Right lobe of liver (tissue), 6 donors: ENCODE results near the gene RELB. TPM values are rescaled to one million over a fixed set of nuclear protein-coding genes. Genes with fewer than 3 reads are reported as not detected.

Experiments
- ATAC-seq, 4 donors: fragments of 200-7000 bp; cut with Tn5 transposase; one replicate each; pipeline ENCODE4 v1.9.1; 2020; ENCODE audit warnings: mild to moderate bottlenecking in 4 of 4, moderate library complexity in 4 of 4
- DNase-seq, 3 donors: peaks; one replicate each; pipeline ENCODE4 v3.0.0-alpha.2; 2020
- H3K27ac ChIP-seq, 3 donors: fragments of 200-600 bp; one replicate each; pipeline ENCODE4 v1.8.0; 2022
- H3K27me3 ChIP-seq, 2 donors: fragments of 200-600 bp; one replicate each; pipeline ENCODE4 v1.8.0; 2022
- H3K36me3 ChIP-seq, 4 donors: fragments of 200-600 bp; sonication (generic) in 1 of 4; one replicate each; pipeline versions ENCODE4 v1.5.1 to v1.8.0; 2017 to 2022; ENCODE audit warnings: control low read depth in 1 of 4
- H3K4me1 ChIP-seq, 4 donors: fragments of 200-600 bp; sonication (generic) in 1 of 4; one replicate each; pipeline versions ENCODE4 v1.5.1 to v1.8.0; 2017 to 2022; ENCODE audit warnings: control low read depth in 1 of 4
- H3K4me3 ChIP-seq, 3 donors: fragments of 200-600 bp; one replicate each; pipeline ENCODE4 v1.8.0; 2022
- H3K9me3 ChIP-seq, 4 donors: fragments of 200-600 bp; sonication (generic) in 1 of 4; one replicate each; pipeline versions ENCODE4 v1.5.1 to v1.8.0; 2017 to 2022; ENCODE audit warnings: control low read depth in 1 of 4
- POLR2A ChIP-seq: fragments of 450-650 bp; IDR thresholded peaks from one replicate; pipeline ENCODE4 v1.6.1; 2017; ENCODE audit warnings: antibody characterized with exemption, mild to moderate bottlenecking
- WGBS: methylation state at CpG from one replicate; pipeline ENCODE4 v1.1.6; 2018; ENCODE audit warnings: low coverage, low lambda C conversion rate; ENCODE audit not compliant: insufficient coverage; ENCODE audit errors: missing lambda C conversion rate; 5-methylcytosine and 5-hydroxymethylcytosine counted together
- intact Hi-C, 2 donors: fragments of 100-400 bp; cut with DNase I; formaldehyde crosslinking; loops; one replicate each; pipeline versions ENCODE4 v1.11.2 to v1.14.1; 2022
- total RNA-seq, 6 experiments: library from RNA; depleted of rRNA in 2 of 6; stranded (reverse); fragments of >200 nt in 2 of 6; fragmentation: NEBNext Ultra II Directional in 3 of 6; extraction: Animal tissue kit (Norgen Biotek cat#: 25700) in 3 of 6; gene quantifications; one replicate each; pipeline versions ENCODE4 v1.1.0 to v1.2.4, GENCODE V29; 2016 to 2023
- TF ChIP-seq, protein P1 (sequence below), 4 donors: fragments of 200-600 bp in 3 of 4; fragments of 450-650 bp in 1 of 4; IDR thresholded peaks; one replicate each; pipeline versions ENCODE4 v1.5.1 to v1.8.0; 2016 to 2022; ENCODE audit warnings: antibody characterized with exemption in 4 of 4, mild to moderate bottlenecking in 2 of 4
- donor health status: DM: no; HTN: yes; CAD: no.
- donor health status: DM: no; HTN: no; CAD: no.
- donor health status: DM: no; HTN: no; CAD: no.
- donor health status: DM: no; HTN: yes; CAD: no.
- donor health status: DM: no; HTN: yes; CAD: no.

Gene RELB
- total RNA-seq, 6 experiments from 2014 or later, result 1.2 to 21.4 (median 7.2) TPM

DNA sequence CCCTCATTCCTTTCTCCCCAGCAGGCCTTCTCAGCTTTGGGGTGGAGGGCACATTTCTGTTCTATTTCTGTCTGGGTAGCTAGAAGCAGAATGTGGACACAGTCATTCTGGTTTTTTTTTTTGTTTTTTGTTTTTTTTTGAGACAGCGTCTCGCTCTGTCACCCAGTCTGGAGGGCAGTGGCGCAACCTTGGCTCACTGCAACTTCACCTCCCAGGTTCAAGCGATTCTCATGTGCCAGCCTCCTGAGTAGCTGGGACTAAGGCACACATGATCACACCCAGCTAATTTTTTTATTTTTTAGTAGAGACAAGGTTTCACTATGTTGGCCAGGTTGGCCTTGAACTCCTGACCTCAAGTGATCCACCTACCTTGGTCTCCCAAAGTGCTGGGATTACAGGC, 25.8 kb upstream of the RELB start:
- WGBS, result 77% methylated on average over 4 of the region's 4 CpGs
- Histone ChIP-seq H3K4me1 (peaks cover 0 to 17% (median 0%) of the 10 kb centered on the region in 4 donors), H3K4me3 (no peak overlapping the region), H3K36me3 (peaks cover 10 to 67% (median 31%) of the 10 kb centered on the region in 4 donors), H3K9me3 (no peaks in the 10 kb centered on the region), H3K27me3 (no peaks in the 10 kb centered on the region), H3K27ac (peak overlapping the region in 1 of 3 donors; percentile 60)
- TF ChIP-seq, protein P1, sequence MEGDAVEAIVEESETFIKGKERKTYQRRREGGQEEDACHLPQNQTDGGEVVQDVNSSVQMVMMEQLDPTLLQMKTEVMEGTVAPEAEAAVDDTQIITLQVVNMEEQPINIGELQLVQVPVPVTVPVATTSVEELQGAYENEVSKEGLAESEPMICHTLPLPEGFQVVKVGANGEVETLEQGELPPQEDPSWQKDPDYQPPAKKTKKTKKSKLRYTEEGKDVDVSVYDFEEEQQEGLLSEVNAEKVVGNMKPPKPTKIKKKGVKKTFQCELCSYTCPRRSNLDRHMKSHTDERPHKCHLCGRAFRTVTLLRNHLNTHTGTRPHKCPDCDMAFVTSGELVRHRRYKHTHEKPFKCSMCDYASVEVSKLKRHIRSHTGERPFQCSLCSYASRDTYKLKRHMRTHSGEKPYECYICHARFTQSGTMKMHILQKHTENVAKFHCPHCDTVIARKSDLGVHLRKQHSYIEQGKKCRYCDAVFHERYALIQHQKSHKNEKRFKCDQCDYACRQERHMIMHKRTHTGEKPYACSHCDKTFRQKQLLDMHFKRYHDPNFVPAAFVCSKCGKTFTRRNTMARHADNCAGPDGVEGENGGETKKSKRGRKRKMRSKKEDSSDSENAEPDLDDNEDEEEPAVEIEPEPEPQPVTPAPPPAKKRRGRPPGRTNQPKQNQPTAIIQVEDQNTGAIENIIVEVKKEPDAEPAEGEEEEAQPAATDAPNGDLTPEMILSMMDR (IDR thresholded peaks at IDR 0.05), result no peak
- TF ChIP-seq POLR2A, result no peak
- peak in 1 of 4 donors; percentile 28 for ATAC-seq
- no peak for DNase-seq
- intact Hi-C loops, result no loop called here

- WGBS, result 80% methylated on average over 4 of the region's 9 CpGs
- peaks cover 0 to 61% (median 8%) of the 10 kb centered on the region in 4 donors for H3K36me3 ChIP-seq
- no peaks in the 10 kb centered on the region for H3K4me1 ChIP-seq
- no peak overlapping the region for H3K4me3 ChIP-seq
- H3K9me3 ChIP-seq, result no peaks in the 10 kb centered on the region
- no peaks in the 10 kb centered on the region for H3K27me3 ChIP-seq
- ATAC-seq (peak in 1 of 4 donors; percentile 11), DNase-seq (no peak)
- no peak for TF ChIP-seq POLR2A
- TF ChIP-seq, protein P1 (IDR thresholded peaks at IDR 0.05), result no peak
- H3K27ac ChIP-seq, result no peak overlapping the region
- intact Hi-C loops, result no loop called here
Measured at GRCh38 chr19:44984005-44984404, 17.3 kb upstream of the RELB start.

DNA sequence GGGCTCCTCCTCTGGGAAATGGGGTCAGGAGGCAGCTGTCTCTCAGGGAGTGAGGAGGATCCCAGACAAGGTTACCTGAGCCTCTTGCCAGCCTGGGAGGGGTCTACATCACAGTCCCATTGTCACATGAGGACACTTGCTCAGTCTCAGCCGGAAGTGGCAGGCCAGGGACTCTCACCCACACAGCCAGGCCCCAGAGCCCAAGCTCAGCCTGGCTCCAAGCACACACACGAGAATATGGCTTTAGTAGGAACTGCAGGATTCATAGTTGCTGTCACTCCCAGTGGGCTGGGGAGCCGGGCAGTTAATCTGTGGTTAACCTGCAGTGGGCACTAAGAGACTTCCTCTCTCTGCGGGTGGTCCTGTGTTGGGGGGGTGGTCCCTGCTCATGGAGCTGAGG, 15.8 kb upstream of the RELB start:
- peaks cover 0 to 51% (median 5%) of the 10 kb centered on the region in 4 donors for H3K36me3 ChIP-seq
- H3K27me3 ChIP-seq, result no peaks in the 10 kb centered on the region
- intact Hi-C loops, result no loop called here
- TF ChIP-seq POLR2A, result no peak
- TF ChIP-seq, protein P1 (IDR thresholded peaks at IDR 0.05), result no peak
- H3K9me3 ChIP-seq, result no peaks in the 10 kb centered on the region
- no peak for DNase-seq
- H3K27ac ChIP-seq, result no peak overlapping the region
- no peaks in the 10 kb centered on the region for H3K4me1 ChIP-seq
- WGBS, result no CpG with 5 or more reads among the region's 4 CpGs
- H3K4me3 ChIP-seq, result no peak overlapping the region
- no peak for ATAC-seq

GRCh38 chr19:44986389-44986788, 14.9 kb upstream of the RELB start:
- H3K4me1 ChIP-seq, result no peaks in the 10 kb centered on the region
- intact Hi-C loops, result no loop called here
- ATAC-seq (no peak), DNase-seq (no peak)
- H3K27ac ChIP-seq, result no peak overlapping the region
- WGBS, result 73% methylated on average over 2 of the region's 7 CpGs
- TF ChIP-seq, protein P1 (IDR thresholded peaks at IDR 0.05), result no peak
- no peak for TF ChIP-seq POLR2A
- peaks cover 0 to 52% (median 9%) of the 10 kb centered on the region in 4 donors for H3K36me3 ChIP-seq
- H3K27me3 ChIP-seq, result no peaks in the 10 kb centered on the region
- H3K4me3 ChIP-seq, result no peak overlapping the region
- no peaks in the 10 kb centered on the region for H3K9me3 ChIP-seq

DNA sequence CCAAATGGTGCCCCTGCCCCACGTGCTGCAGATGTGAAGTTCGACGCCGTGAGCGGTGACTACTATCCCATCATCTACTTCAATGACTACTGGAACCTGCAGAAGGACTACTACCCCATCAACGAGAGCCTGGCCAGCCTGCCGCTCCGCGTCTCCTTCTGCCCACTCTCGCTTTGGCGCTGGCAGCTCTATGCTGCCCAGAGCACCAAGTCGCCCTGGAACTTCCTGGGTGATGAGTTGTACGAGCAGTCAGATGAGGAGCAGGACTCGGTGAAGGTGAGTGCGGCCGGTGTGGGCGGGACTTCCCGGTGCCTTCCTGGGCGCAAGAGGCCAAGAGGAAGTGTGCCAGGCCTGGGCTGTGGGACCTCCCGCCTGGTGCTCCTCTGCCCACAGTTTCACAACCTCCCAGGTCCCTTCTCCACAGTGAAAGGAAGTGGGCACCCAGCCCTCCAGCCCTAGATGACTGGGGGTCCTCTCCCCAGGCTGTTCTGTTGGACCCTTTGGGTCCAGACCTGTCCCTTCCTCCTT, 14.1 kb upstream of the RELB start:
- intact Hi-C loops, result no loop called here
- TF ChIP-seq, protein P1 (IDR thresholded peaks at IDR 0.05), result no peak
- no peak for ATAC-seq

More for the DNA sequence above, 14.1 kb upstream of the RELB start:
- DNase-seq, result no peak
- Histone ChIP-seq H3K4me1 (no peaks in the 10 kb centered on the region), H3K36me3 (peaks cover 0 to 50% (median 10%) of the 10 kb centered on the region in 4 donors), H3K27me3 (no peaks in the 10 kb centered on the region), H3K27ac (no peak overlapping the region), H3K4me3 (no peak overlapping the region), H3K9me3 (no peaks in the 10 kb centered on the region)
- no CpG with 5 or more reads among the region's 20 CpGs for WGBS
